Kidney epithelial cell (primary cell): ENCODE results near the gene THSD4. TPM values are rescaled to one million over a fixed set of nuclear protein-coding genes. Genes with fewer than 3 reads are reported as not detected.

Experiments used
- DNase-seq: peaks from one replicate; pipeline ENCODE4 v3.0.0-alpha.2; 2010; ENCODE audit warnings: low read depth
- H3K27me3 ChIP-seq: 2 replicates; pipeline ENCODE4 v1.6.0; 2011; ENCODE audit warnings: low read length; ENCODE audit not compliant: control insufficient read depth, insufficient read depth
- H3K36me3 ChIP-seq: 2 replicates; pipeline ENCODE4 v1.5.1; 2011; ENCODE audit warnings: low read length; ENCODE audit not compliant: control insufficient read depth, insufficient read depth
- H3K4me3 ChIP-seq: 2 replicates; pipeline ENCODE4 v1.5.1; 2011; ENCODE audit warnings: low read depth, mild to moderate bottlenecking, control low read depth, low read length
- total RNA-seq: library from RNA; depleted of rRNA; stranded (reverse); fragments of >200 nt; gene quantifications from 2 replicates; pipeline ENCODE4 v1.2.3, GENCODE V29; 2015
- TF ChIP-seq, protein P1 (sequence below): IDR thresholded peaks from 2 replicates; pipeline ENCODE4 v1.5.1; 2011; ENCODE audit warnings: mild to moderate bottlenecking, moderate library complexity, low read length, control low read depth, inconsistent platforms; ENCODE audit not compliant: insufficient read depth, poor library complexity, severe bottlenecking

THSD4 gene
- total RNA-seq, 1 donor from 2014 or later: 17.7 TPM

DNA sequence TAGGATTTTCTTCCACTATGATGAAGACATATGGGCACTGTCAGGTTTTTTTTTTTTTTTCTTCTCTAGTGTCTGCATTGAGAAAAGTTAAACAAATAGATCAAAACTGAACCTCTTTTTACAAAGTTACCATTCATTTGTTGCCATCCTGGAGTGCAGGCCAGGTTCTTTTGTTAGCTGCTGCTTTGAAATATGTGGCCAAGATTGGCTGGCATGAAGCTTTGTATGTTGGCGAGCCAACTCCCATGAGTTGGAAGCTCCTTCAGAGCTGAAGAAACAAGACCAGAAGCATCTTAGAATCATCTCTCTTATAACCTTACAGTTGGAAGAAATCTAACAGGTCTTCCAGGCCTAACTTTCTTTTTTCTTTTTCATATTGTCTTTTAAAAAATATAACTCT is 346.5 kb downstream of the THSD4 start:
- TF ChIP-seq, protein P1, sequence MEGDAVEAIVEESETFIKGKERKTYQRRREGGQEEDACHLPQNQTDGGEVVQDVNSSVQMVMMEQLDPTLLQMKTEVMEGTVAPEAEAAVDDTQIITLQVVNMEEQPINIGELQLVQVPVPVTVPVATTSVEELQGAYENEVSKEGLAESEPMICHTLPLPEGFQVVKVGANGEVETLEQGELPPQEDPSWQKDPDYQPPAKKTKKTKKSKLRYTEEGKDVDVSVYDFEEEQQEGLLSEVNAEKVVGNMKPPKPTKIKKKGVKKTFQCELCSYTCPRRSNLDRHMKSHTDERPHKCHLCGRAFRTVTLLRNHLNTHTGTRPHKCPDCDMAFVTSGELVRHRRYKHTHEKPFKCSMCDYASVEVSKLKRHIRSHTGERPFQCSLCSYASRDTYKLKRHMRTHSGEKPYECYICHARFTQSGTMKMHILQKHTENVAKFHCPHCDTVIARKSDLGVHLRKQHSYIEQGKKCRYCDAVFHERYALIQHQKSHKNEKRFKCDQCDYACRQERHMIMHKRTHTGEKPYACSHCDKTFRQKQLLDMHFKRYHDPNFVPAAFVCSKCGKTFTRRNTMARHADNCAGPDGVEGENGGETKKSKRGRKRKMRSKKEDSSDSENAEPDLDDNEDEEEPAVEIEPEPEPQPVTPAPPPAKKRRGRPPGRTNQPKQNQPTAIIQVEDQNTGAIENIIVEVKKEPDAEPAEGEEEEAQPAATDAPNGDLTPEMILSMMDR: no peak

DNA sequence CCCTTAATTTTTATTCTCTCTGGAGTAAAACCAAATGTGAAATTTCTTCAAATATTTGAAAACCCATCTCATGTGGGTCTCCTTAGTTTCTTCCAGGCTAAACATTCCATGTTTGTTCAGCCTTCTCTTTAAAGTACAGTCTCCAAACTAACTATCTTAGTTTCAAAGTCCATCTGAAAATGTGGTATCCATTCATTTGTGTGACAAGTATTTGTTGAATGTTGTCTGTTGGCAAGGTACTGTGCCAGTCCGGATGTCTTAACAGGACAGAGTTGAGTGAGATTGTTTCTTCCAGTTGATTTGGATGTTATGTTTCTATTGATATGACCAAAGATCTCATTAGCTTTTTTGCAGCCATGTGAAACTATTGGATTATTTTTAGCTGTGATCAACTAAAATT is 347.4 kb downstream of the THSD4 start:
- Histone ChIP-seq H3K4me3 (no peak overlapping the region), H3K27me3 (no peaks in the 10 kb centered on the region), H3K36me3 (no peaks in the 10 kb centered on the region)
- DNase-seq: no peak
- TF ChIP-seq, protein P1: no peak

More for the DNA sequence above, 346.5 kb downstream of the THSD4 start:
- Histone ChIP-seq H3K36me3 (no peaks in the 10 kb centered on the region), H3K4me3 (no peak overlapping the region), H3K27me3 (no peaks in the 10 kb centered on the region)
- no peak for DNase-seq

DNA sequence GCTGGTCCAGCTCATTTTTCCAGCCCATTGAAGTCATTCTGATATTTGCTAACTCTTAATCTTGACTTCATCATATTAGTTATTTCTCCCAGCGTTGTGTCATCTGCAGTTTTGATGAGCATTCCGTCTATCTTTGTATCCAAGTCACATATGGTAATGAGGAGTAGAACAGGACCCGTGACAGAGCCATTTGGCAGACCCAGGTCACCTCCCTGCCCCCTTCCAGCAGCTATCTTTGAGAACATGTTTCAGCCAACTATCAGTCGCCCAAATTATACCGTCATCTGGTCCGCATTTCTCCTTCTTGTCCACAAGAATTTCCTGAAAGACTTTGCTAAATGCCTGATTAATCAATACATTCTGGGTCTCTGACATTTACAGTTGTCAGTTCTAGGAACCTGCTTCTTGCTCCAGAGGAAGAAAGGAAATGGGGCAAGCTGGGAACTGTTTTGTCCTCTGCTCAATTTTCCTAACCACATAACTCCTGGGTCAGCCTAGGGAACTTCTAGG is 347.9 kb downstream of the THSD4 start:
- Histone ChIP-seq H3K27me3 (no peaks in the 10 kb centered on the region), H3K36me3 (no peaks in the 10 kb centered on the region), H3K4me3 (no peak overlapping the region)
- TF ChIP-seq, protein P1: no peak
- no peak for DNase-seq

GRCh38 chr15:71465131-71465955 is 350.1 kb downstream of the THSD4 start:
- Histone ChIP-seq H3K27me3 (no peaks in the 10 kb centered on the region), H3K4me3 (no peak overlapping the region), H3K36me3 (no peaks in the 10 kb centered on the region)
- TF ChIP-seq, protein P1: no peak
- DNase-seq: no peak

GRCh38 chr15:71468715-71469114 is 353.4 kb downstream of the THSD4 start:
- Histone ChIP-seq H3K36me3 (no peaks in the 10 kb centered on the region), H3K4me3 (no peak overlapping the region), H3K27me3 (no peaks in the 10 kb centered on the region)
- no peak for DNase-seq
- TF ChIP-seq, protein P1: no peak
